NT2/D1 (cell line): ENCODE measurements around the gene DRAXIN.

Source experiments
- DNase-seq: peaks from one replicate; pipeline ENCODE4 v3.0.0-alpha.2; 2011; ENCODE audit warnings: low read depth, low spot score
- H3K27me3 ChIP-seq: 2 replicates; pipeline ENCODE4 v1.6.0; 2011; ENCODE audit warnings: mild to moderate bottlenecking; ENCODE audit not compliant: insufficient read length, insufficient read depth
- H3K36me3 ChIP-seq: 2 replicates; pipeline ENCODE4 v1.6.1; 2011; ENCODE audit warnings: mild to moderate bottlenecking, low read length, mixed read lengths; ENCODE audit not compliant: insufficient read depth, insufficient read length
- H3K4me1 ChIP-seq: 2 replicates; pipeline ENCODE4 v1.5.1; 2011; ENCODE audit not compliant: insufficient read depth, insufficient read length
- H3K4me3 ChIP-seq: 2 replicates; pipeline ENCODE4 v1.5.1; 2011; ENCODE audit warnings: low read depth; ENCODE audit not compliant: insufficient read length
- H3K9ac ChIP-seq: 2 replicates; pipeline ENCODE4 v1.6.0; 2011; ENCODE audit warnings: low read depth; ENCODE audit not compliant: insufficient read length
- H3K9me3 ChIP-seq: 2 replicates; pipeline ENCODE4 v1.5.1; 2011; ENCODE audit warnings: mild to moderate bottlenecking, low read length; ENCODE audit not compliant: insufficient read depth
- SUZ12 ChIP-seq: IDR thresholded peaks from 2 replicates; pipeline ENCODE4 v1.6.1; 2011; ENCODE audit not compliant: insufficient read length, insufficient read depth; ENCODE audit errors: extremely low read depth
- YY1 ChIP-seq: IDR thresholded peaks from 2 replicates; pipeline ENCODE4 v1.6.1; 2011; ENCODE audit not compliant: insufficient read length, insufficient read depth
- ZNF274 ChIP-seq: IDR thresholded peaks from 2 replicates; pipeline ENCODE4 v1.6.1; 2011; ENCODE audit warnings: mild to moderate bottlenecking, low read depth, low read length

DRAXIN gene

DNA sequence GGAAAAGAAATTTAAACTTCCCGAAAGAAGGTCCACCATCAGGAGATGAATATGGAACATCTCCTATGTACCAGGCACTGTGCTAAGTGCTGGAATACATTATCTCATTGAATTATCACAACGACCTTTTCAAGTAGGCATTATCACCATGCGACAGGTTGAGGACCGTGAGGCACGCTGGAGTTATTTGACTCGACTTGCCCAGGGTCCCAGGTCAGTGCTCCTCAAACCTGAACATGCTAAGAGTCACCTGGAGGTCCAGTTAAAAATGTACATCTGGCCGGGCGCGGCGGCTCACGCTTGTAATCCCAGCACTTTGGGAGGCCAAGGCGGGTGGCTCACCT is 28.5 kb downstream of the DRAXIN start:
- peaks cover 8% of the 10 kb centered on the region for H3K36me3 ChIP-seq
- H3K9ac ChIP-seq, result no peak overlapping the region
- H3K4me1 ChIP-seq, result peaks cover 4% of the 10 kb centered on the region

DNA sequence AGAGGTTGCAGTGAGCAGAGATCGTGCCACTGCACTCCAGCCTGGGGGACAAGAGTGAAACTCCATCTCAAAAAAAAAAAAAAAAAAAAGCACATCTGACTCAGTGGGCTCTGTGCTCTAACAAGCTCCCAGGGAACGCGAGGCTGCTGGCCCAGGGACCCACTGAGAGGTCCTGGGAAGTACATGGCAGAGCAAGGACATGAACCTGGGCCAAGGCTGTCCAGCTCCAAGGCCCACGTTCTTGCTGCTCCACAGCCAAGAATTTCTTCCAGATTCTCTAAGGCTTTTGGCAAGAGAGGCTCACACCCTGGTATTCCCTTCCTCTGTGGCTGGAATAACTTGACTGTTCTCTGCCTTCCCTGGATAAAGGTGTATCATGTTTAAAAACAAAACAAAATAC is 29.0 kb downstream of the DRAXIN start:
- Histone ChIP-seq H3K9ac (no peak overlapping the region), H3K27me3 (no peaks in the 10 kb centered on the region), H3K4me1 (peaks cover 5% of the 10 kb centered on the region), H3K9me3 (no peaks in the 10 kb centered on the region), H3K36me3 (peaks cover 8% of the 10 kb centered on the region), H3K4me3 (no peak overlapping the region)
- no peak for TF ChIP-seq SUZ12
- TF ChIP-seq YY1, result no peak
- TF ChIP-seq ZNF274, result no peak
- DNase-seq, result no peak

More for the DNA sequence above, 28.5 kb downstream of the DRAXIN start:
- TF ChIP-seq YY1 (no peak), ZNF274 (no peak), SUZ12 (no peak)
- Histone ChIP-seq H3K4me3 (no peak overlapping the region), H3K9me3 (no peaks in the 10 kb centered on the region), H3K27me3 (no peaks in the 10 kb centered on the region)
- no peak for DNase-seq

DNA sequence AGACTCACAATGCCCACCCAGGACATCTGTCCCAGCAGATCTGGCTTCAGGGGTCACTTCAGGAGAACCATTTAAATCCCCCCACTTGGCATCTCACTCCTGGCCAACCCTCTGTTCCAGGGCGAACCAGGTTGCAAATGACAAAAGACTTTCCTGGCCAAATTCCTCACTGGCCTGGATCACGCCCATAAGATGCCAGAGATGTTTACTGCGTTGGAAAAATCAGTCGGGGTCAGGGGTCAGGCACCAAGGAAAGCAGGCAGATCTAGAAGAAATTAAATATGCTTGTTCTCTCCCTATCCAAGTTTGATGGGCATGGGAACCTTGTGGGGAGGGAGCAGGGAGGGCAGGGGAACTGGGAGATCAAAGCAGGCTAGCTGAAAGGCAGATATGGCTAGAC is 29.8 kb downstream of the DRAXIN start:
- H3K4me3 ChIP-seq, result no peak overlapping the region
- no peak for DNase-seq
- no peaks in the 10 kb centered on the region for H3K9me3 ChIP-seq
- H3K27me3 ChIP-seq, result no peaks in the 10 kb centered on the region
- TF ChIP-seq ZNF274 (no peak), YY1 (no peak), SUZ12 (no peak)
- peaks cover 4% of the 10 kb centered on the region for H3K36me3 ChIP-seq
- H3K4me1 ChIP-seq, result peaks cover 8% of the 10 kb centered on the region
- H3K9ac ChIP-seq, result no peak overlapping the region

DNA sequence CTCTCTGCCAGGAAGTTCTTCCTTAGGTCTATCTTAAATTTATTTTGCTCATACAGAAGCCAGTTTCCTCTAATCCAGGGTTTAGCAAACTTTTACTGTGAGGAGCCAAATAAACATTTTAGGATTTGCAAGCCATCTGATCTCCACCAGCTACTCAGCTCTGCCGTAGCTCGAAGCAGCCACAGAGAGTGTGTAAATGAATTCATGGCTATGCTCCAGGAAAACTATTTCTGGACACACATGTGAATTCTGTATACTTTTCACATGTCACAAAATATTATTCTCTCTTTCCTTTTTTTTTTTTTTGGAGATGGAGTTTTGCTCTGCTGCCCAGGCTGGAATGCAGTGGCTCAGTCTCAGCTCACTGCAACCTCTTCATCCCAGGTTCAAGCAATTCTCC is 31.0 kb downstream of the DRAXIN start:
- DNase-seq, result no peak
- no peaks in the 10 kb centered on the region for H3K9me3 ChIP-seq

DNA sequence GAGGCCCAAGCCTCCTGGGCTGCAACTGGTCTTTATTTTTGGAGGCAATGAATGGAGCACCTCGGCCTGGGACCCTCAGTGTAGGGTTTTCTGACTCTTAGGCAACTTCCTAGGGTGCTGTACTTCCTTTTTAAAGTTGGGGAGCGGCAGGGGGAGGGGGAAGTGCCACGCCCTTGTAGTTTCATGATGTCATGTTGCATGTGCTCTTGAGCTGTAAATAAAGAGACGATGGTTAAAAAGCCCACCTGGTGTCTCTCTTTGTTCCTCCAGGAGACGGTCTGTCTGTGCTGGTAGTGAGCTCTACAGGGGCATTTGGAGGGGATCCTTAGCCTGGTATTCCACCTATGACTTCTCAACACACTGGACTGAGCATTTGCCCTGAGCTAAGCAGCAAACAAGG is 34.1 kb downstream of the DRAXIN start:
- H3K4me1 ChIP-seq, result peaks cover 27% of the 10 kb centered on the region
- H3K36me3 ChIP-seq, result no peaks in the 10 kb centered on the region
- H3K4me3 ChIP-seq, result no peak overlapping the region
- TF ChIP-seq YY1 (no peak), SUZ12 (no peak), ZNF274 (no peak)
- peak overlapping the region; percentile 42 for H3K9ac ChIP-seq
- DNase-seq, result no peak
- no peaks in the 10 kb centered on the region for H3K9me3 ChIP-seq
- H3K27me3 ChIP-seq, result no peaks in the 10 kb centered on the region

More for the DNA sequence above, 31.0 kb downstream of the DRAXIN start:
- no peak for TF ChIP-seq YY1
- TF ChIP-seq ZNF274, result no peak
- no peak for TF ChIP-seq SUZ12
- Histone ChIP-seq H3K36me3 (peaks cover 3% of the 10 kb centered on the region), H3K9ac (no peak overlapping the region), H3K27me3 (no peaks in the 10 kb centered on the region), H3K4me1 (peaks cover 13% of the 10 kb centered on the region), H3K4me3 (no peak overlapping the region)

DNA sequence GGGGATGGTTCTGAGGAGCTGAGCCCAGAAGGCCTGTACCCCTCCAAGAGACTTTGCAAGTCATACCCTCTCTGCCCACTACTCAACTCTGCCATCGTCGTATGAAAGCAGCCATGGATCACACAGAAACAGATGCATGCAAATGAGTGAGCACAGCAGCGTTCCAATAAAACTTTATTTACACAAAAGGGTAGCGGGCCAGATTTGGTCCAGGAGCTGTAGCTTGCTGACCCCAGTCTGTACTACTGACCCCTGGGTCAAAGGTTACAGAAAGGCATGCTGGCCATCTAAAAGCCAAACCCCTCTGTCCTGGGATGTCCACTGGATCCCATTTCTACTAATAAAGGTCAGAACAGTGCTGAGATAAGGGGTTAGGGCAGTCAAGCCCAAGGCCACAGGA is 35.6 kb downstream of the DRAXIN start:
- H3K4me1 ChIP-seq, result peaks cover 27% of the 10 kb centered on the region
- H3K9ac ChIP-seq, result no peak overlapping the region
- no peaks in the 10 kb centered on the region for H3K36me3 ChIP-seq
- TF ChIP-seq SUZ12 (no peak), ZNF274 (no peak), YY1 (no peak)
- H3K9me3 ChIP-seq, result no peaks in the 10 kb centered on the region
- no peak for DNase-seq
- no peaks in the 10 kb centered on the region for H3K27me3 ChIP-seq
- no peak overlapping the region for H3K4me3 ChIP-seq

DNA sequence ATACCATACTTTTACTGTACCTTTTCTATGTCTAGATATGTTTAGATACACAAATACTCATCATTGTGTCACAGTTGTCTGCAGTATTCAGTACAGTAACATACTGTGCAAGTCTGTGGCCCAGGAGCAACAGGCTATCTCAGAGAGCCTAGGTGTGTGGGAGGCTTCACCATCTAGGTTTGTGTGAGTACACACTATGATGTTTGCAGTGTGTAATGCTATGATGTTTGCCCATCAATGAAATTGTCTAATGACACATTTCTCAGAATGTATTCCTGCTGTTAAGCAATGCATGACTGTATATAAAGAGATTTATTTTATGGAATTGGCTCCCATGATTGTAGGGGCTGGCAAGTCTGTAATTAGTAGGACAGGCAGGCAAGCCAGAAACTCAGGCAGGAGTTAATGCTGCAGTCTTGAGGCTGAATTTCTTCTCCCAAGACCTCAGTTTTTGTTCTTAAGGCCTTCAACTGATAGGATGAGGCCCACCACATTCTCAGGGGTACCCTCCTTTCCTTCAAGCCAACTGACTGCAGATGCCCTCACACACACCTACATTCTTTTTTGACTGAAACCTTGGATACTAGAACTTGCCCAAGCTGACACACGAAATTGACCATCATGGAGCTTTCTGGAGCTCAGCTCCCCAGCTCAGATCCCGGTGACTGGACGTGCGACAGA is 36.8 kb downstream of the DRAXIN start:
- H3K4me1 ChIP-seq, result peaks cover 27% of the 10 kb centered on the region
- H3K9me3 ChIP-seq, result no peaks in the 10 kb centered on the region
- no peak overlapping the region for H3K9ac ChIP-seq
- DNase-seq, result no peak
- H3K27me3 ChIP-seq, result no peaks in the 10 kb centered on the region
- TF ChIP-seq ZNF274 (no peak), SUZ12 (no peak), YY1 (no peak)
- H3K4me3 ChIP-seq, result no peak overlapping the region
- H3K36me3 ChIP-seq, result no peaks in the 10 kb centered on the region
